ENCODE data around the gene SAYSD1. TPM values are rescaled to one million over a fixed set of nuclear protein-coding genes. Genes with fewer than 3 reads are reported as not detected.

SAYSD1 gene
- total RNA-seq, 1 experiment from 2014 or later, result 20.8 TPM

DNA sequence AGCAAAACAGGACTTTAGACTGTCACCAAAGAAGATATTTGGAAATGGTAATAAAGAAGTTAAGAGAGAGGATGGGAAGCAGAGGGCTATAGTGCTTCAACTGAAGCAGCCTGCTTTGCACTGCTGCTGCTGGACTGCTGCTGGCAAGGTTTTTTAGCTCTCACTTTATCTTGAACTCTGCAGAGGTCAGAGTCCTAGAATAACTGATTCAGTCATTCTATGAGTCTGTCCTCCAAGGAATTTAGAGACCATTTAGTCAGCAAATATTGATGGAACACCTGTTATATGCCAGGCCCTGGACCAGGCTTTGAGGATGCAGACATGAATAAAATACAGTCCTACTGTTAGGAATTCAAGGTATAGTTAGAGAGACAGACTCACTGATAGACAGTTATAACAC, 9.1 kb upstream of the SAYSD1 start:
- intact Hi-C loops (cut with micrococcal nuclease; ENCODE audit: unreplicated experiment), result no loop called here
- Mint-ChIP-seq H3K9me3 (ENCODE audit: unreplicated experiment) (no peaks in the 10 kb centered on the region), H3K4me1 (ENCODE audit: low read depth, unreplicated experiment) (no peaks in the 10 kb centered on the region), H3K27me3 (ENCODE audit: insufficient read depth, unreplicated experiment) (peaks cover 3% of the 10 kb centered on the region), H3K36me3 (ENCODE audit: insufficient read depth, unreplicated experiment) (no peaks in the 10 kb centered on the region), H3K27ac (ENCODE audit: unreplicated experiment) (no peak overlapping the region), H3K4me3 (ENCODE audit: unreplicated experiment) (no peak overlapping the region)
- no peaks in the 10 kb centered on the region for H3K9me3 ChIP-seq
- 0 out of 2 replicates have a peak, but pooled peaks cover 5% of the 10 kb centered on the region for H3K4me1 ChIP-seq
- no peaks in the 10 kb centered on the region for H3K36me3 ChIP-seq (ENCODE audit: control insufficient read depth, insufficient read depth, low read length)
- BruUV-seq (replicated peaks), result no TSS peak
- no peak for DNase-seq
- no peak overlapping the region for H3K4me3 ChIP-seq (ENCODE audit: low read depth, low read length)
- H3K27me3 ChIP-seq (replicated peaks; ENCODE audit: control insufficient read depth, insufficient read depth, low read length), result no peaks in the 10 kb centered on the region
- ChIA-PET CTCF (interaction anchor here (0.5 to 0.6 kb wide), 2 partner anchors 36 to 146 kb away, joined by 3 to 6 read pairs; no protein-coding TSS in a partner anchor), POLR2A (no interaction called here)
- TF ChIP-seq, protein P1, sequence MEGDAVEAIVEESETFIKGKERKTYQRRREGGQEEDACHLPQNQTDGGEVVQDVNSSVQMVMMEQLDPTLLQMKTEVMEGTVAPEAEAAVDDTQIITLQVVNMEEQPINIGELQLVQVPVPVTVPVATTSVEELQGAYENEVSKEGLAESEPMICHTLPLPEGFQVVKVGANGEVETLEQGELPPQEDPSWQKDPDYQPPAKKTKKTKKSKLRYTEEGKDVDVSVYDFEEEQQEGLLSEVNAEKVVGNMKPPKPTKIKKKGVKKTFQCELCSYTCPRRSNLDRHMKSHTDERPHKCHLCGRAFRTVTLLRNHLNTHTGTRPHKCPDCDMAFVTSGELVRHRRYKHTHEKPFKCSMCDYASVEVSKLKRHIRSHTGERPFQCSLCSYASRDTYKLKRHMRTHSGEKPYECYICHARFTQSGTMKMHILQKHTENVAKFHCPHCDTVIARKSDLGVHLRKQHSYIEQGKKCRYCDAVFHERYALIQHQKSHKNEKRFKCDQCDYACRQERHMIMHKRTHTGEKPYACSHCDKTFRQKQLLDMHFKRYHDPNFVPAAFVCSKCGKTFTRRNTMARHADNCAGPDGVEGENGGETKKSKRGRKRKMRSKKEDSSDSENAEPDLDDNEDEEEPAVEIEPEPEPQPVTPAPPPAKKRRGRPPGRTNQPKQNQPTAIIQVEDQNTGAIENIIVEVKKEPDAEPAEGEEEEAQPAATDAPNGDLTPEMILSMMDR (IDR thresholded peaks at IDR 0.05; ENCODE audit: insufficient read depth in 1 of 2, low read depth in 1 of 2, low read length in 1 of 2, severe bottlenecking in 1 of 2, unreplicated experiment in 1 of 2), result no peak

DNA sequence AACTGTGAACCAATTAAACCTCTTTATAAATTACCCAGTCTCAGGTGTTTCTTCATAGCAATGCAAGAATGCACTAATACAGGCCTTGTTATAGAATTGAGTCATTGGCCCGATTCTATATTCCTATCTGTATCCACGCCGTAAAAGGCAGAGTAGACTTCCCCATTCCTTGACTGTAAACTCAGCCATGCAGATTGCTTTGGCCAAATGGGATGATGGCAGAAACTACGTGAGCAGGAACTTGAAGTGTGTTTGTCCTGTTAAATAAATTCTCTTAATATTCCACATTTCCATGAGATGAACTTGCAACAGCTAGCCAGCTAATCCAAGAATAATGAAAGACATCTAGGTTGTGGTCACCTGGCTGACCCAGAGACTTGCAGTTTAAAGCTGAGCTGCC, 3.9 kb upstream of the SAYSD1 start:
- TF ChIP-seq, protein P1 (IDR thresholded peaks at IDR 0.05; ENCODE audit: insufficient read depth in 1 of 2, low read depth in 1 of 2, low read length in 1 of 2, severe bottlenecking in 1 of 2, unreplicated experiment in 1 of 2), result no peak
- CTCF ChIA-PET, result no interaction called here
- Mint-ChIP-seq H3K36me3 (ENCODE audit: insufficient read depth, unreplicated experiment) (no peaks in the 10 kb centered on the region), H3K27ac (ENCODE audit: unreplicated experiment) (no peak overlapping the region), H3K4me3 (ENCODE audit: unreplicated experiment) (no peak overlapping the region), H3K9me3 (ENCODE audit: unreplicated experiment) (no peaks in the 10 kb centered on the region), H3K4me1 (ENCODE audit: low read depth, unreplicated experiment) (peaks cover 13% of the 10 kb centered on the region), H3K27me3 (ENCODE audit: insufficient read depth, unreplicated experiment) (no peaks in the 10 kb centered on the region)
- no TSS peak for BruUV-seq (replicated peaks)
- intact Hi-C loops (cut with micrococcal nuclease; ENCODE audit: unreplicated experiment), result no loop called here
- no peaks in the 10 kb centered on the region for H3K27me3 ChIP-seq (replicated peaks; ENCODE audit: control insufficient read depth, insufficient read depth, low read length)
- H3K4me3 ChIP-seq (ENCODE audit: low read depth, low read length), result no peak overlapping the region
- H3K4me1 ChIP-seq, result peaks cover 10% of the 10 kb centered on the region
- H3K36me3 ChIP-seq (ENCODE audit: control insufficient read depth, insufficient read depth, low read length), result no peaks in the 10 kb centered on the region
- POLR2A ChIA-PET, result no interaction called here
- no peaks in the 10 kb centered on the region for H3K9me3 ChIP-seq
- no peak for DNase-seq

DNA sequence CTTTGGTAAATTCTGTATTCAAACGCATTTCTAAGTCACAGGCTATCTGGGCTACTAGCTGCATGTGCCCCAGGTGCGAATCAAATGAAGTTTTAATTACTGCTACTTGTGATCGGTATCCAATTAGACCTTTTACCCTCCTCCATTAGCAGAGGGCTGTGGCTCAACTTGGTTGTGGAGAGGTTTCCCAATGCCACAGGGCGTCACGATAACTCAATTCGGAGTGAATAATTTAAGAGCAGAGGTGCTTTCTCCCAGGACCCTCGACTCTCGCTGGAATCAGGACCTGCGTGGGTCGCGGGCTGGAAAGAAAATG, 640 bp downstream of the SAYSD1 start:
- intact Hi-C loops (cut with micrococcal nuclease; ENCODE audit: unreplicated experiment), result no loop called here
- Mint-ChIP-seq H3K4me3 (ENCODE audit: unreplicated experiment) (peak overlapping the region; percentile 85), H3K4me1 (ENCODE audit: low read depth, unreplicated experiment) (peaks cover 13% of the 10 kb centered on the region), H3K27me3 (ENCODE audit: insufficient read depth, unreplicated experiment) (no peaks in the 10 kb centered on the region), H3K9me3 (ENCODE audit: unreplicated experiment) (no peaks in the 10 kb centered on the region), H3K36me3 (ENCODE audit: insufficient read depth, unreplicated experiment) (peaks cover 7% of the 10 kb centered on the region), H3K27ac (ENCODE audit: unreplicated experiment) (peak overlapping the region; percentile 88)
- ChIA-PET POLR2A (interaction anchor here (0.7 to 1.0 kb wide), 4 partner anchors 12 to 138 kb away, joined by 3 to 5 read pairs (median 4); no protein-coding TSS in a partner anchor), CTCF (interaction anchor here (0.8 to 2.3 kb wide), 3 partner anchors 9 to 26 kb away, joined by 3 to 11 read pairs (median 3); no protein-coding TSS in a partner anchor)
- H3K36me3 ChIP-seq (ENCODE audit: control insufficient read depth, insufficient read depth, low read length), result no peaks in the 10 kb centered on the region
- no peaks in the 10 kb centered on the region for H3K9me3 ChIP-seq
- no TSS peak for BruUV-seq (replicated peaks)
- H3K27me3 ChIP-seq (replicated peaks; ENCODE audit: control insufficient read depth, insufficient read depth, low read length), result no peaks in the 10 kb centered on the region
- H3K4me1 ChIP-seq, result peaks cover 11% of the 10 kb centered on the region
- peak overlapping the region; percentile 68 for H3K4me3 ChIP-seq (ENCODE audit: low read depth, low read length)
- TF ChIP-seq, protein P1 (IDR thresholded peaks at IDR 0.05; ENCODE audit: insufficient read depth in 1 of 2, low read depth in 1 of 2, low read length in 1 of 2, severe bottlenecking in 1 of 2, unreplicated experiment in 1 of 2), result no peak
- no peak for DNase-seq

All from Caco-2 (cell line).